HepG2 (cell line): ENCODE measurements around the gene PHKG2.
A peak's percentile ranks its signal among the peaks of the same experiment; 100 is the strongest.

Source experiments
- POLR2A ChIP-seq, 2 experiments: IDR thresholded peaks; 2 replicates each; pipeline ENCODE4 v1.6.1; 2011; ENCODE audit warnings: low read depth in 2 of 2, low read length in 2 of 2, mild to moderate bottlenecking in 1 of 2, moderate library complexity in 1 of 2; ENCODE audit not compliant: insufficient read depth in 1 of 2
- REPIN1 ChIP-seq: sonication (generic); formaldehyde crosslinking; IDR thresholded peaks from 2 replicates; pipeline ENCODE4 v1.8.0; 2022; ENCODE audit warnings: missing genetic modification reagents, low read depth, mild to moderate bottlenecking, borderline replicate concordance
- TF ChIP-seq, protein P1 (sequence below): sonication (generic); formaldehyde crosslinking; IDR thresholded peaks from 2 replicates; pipeline ENCODE4 v1.9.0; 2022; ENCODE audit warnings: low read depth, missing genetic modification reagents
- TF ChIP-seq, protein P2 (sequence below): sonication (generic); formaldehyde crosslinking; IDR thresholded peaks from 2 replicates; pipeline ENCODE4 v1.5.0; 2020; ENCODE audit warnings: mild to moderate bottlenecking, missing genetic modification reagents, moderate library complexity

DNA sequence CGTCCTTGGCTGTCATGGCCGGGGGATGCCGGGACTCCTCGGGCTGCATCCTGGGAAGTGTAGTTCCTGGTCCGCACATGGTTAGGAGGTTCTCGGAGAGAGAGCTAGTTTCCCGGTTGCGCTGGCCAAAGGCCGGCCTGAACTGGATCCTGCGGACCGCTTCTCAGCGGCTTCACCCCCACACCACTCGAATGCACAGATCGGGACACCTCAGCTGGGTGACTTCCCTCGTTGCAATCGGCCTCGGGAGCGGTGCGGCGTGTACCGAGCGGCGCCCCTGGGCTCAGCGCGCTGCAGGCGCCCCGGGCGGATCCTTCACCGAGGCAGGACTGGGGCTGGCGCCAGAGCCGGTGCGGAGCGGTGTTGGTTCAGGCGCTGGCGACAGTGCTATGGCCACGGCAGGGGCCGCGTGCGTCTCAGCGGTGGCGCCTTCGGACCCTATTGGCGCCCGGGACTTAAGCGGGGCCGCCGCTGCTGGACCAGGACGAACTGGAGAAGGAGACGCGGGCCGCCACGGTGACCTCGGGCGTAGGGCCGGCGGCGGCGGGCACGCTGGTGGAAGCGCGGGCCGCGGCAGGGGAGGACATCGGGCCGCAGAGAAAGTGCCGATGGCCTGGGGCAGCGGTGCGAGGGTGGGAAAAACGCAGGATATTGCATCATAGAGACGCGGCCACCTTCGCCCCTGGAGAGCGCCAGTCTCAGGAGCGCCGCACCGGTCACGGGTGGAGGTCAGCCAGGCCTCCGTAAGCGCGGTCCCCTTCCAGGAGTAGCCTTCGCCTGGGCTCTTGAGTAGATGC, 27.4 kb downstream of the PHKG2 start:
- TF ChIP-seq REPIN1 (CRISPR knock-in tag): peak; percentile 66
- TF ChIP-seq POLR2A (IDR thresholded peaks at IDR 0.05; ENCODE audit: insufficient read depth in 1 of 2, low read depth in 2 of 2, low read length in 2 of 2): peak; percentile 83 to 86
- TF ChIP-seq, protein P1, sequence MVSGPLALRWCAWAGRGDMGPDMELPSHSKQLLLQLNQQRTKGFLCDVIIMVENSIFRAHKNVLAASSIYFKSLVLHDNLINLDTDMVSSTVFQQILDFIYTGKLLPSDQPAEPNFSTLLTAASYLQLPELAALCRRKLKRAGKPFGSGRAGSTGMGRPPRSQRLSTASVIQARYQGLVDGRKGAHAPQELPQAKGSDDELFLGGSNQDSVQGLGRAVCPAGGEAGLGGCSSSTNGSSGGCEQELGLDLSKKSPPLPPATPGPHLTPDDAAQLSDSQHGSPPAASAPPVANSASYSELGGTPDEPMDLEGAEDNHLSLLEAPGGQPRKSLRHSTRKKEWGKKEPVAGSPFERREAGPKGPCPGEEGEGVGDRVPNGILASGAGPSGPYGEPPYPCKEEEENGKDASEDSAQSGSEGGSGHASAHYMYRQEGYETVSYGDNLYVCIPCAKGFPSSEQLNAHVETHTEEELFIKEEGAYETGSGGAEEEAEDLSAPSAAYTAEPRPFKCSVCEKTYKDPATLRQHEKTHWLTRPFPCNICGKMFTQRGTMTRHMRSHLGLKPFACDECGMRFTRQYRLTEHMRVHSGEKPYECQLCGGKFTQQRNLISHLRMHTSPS (CRISPR knock-in tag): peak; percentile 2; the same call in 1 of the 2 replicates
- TF ChIP-seq, protein P2, sequence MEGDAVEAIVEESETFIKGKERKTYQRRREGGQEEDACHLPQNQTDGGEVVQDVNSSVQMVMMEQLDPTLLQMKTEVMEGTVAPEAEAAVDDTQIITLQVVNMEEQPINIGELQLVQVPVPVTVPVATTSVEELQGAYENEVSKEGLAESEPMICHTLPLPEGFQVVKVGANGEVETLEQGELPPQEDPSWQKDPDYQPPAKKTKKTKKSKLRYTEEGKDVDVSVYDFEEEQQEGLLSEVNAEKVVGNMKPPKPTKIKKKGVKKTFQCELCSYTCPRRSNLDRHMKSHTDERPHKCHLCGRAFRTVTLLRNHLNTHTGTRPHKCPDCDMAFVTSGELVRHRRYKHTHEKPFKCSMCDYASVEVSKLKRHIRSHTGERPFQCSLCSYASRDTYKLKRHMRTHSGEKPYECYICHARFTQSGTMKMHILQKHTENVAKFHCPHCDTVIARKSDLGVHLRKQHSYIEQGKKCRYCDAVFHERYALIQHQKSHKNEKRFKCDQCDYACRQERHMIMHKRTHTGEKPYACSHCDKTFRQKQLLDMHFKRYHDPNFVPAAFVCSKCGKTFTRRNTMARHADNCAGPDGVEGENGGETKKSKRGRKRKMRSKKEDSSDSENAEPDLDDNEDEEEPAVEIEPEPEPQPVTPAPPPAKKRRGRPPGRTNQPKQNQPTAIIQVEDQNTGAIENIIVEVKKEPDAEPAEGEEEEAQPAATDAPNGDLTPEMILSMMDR (CRISPR knock-in tag): peak; percentile 34
